Activated CD8-positive, alpha-beta memory T cell treated with anti-CD3 and anti-CD28 coated beads for 48 hours (primary cell): ENCODE data around the gene FBXL12.
"Not testable (repeated sequence)": the region's sequence is repeated elsewhere in the genome, so short reads cannot be mapped to it uniquely, and the experiment has no call there.

ENCODE experiments used
- DNase-seq, 3 experiments: peaks; one replicate each; pipeline ENCODE4 v3.0.0-alpha.2; 2020; ENCODE audit warnings: low read depth in 2 of 3, low spot score in 2 of 3

The FBXL12 gene

GRCh38 chr19:9818734-9819595 lies at the start of gene FBXL12:
TSS of gene FBXL12 (minus strand) at chr19:9819079. CDS start at chr19:9818813, 266 bp downstream.
- DNase-seq = peak; percentile 100

- DNase-seq = no peak
These were observed 47.0 kb upstream of the FBXL12 start for GRCh38 chr19:9865732-9866501.

- DNase-seq = no peak
These were observed 44.9 kb upstream of the FBXL12 start for GRCh38 chr19:9863759-9864158.

GRCh38 chr19:9862938-9863337 lies 44.1 kb upstream of the FBXL12 start:
- no peak for DNase-seq

GRCh38 chr19:9861503-9861902 lies 42.6 kb upstream of the FBXL12 start:
- DNase-seq = no peak

GRCh38 chr19:9860407-9860806 lies 41.5 kb upstream of the FBXL12 start:
- no peak for DNase-seq

- no peak for DNase-seq
These were observed 39.9 kb upstream of the FBXL12 start for GRCh38 chr19:9858766-9859165.

GRCh38 chr19:9857920-9858746 lies 39.3 kb upstream of the FBXL12 start:
- no peak for DNase-seq

GRCh38 chr19:9857076-9857721 lies 38.3 kb upstream of the FBXL12 start:
- DNase-seq = no peak

- no peak for DNase-seq
These were observed 37.7 kb upstream of the FBXL12 start for GRCh38 chr19:9856609-9857008.

GRCh38 chr19:9854282-9854846 lies 35.5 kb upstream of the FBXL12 start:
- no peak for DNase-seq

- no peak for DNase-seq
These were observed 31.5 kb upstream of the FBXL12 start for GRCh38 chr19:9850235-9850959.

GRCh38 chr19:9849791-9850190 lies 30.9 kb upstream of the FBXL12 start:
- no peak for DNase-seq

GRCh38 chr19:9848762-9849161 lies 29.9 kb upstream of the FBXL12 start:
- DNase-seq = no peak

- DNase-seq = no peak
These were observed 29.2 kb upstream of the FBXL12 start for GRCh38 chr19:9848060-9848459.

- peak in 2 of 3 experiments; percentile 30 to 34 for DNase-seq
These were observed 28.3 kb upstream of the FBXL12 start for GRCh38 chr19:9847087-9847671.

- not testable (repeated sequence) for DNase-seq
These were observed 24.9 kb upstream of the FBXL12 start for GRCh38 chr19:9843626-9844273.

GRCh38 chr19:9842834-9843625 lies 24.2 kb upstream of the FBXL12 start:
- no peak for DNase-seq
